Activated CD8-positive, alpha-beta memory T cell treated with anti-CD3 and anti-CD28 coated beads, Interleukin-2, amount 50 U/mL, for 24 hours (primary cell): ENCODE measurements around the gene PGM3.

Experiments
- DNase-seq: peaks from one replicate; pipeline ENCODE4 v3.0.0-alpha.2; 2020; ENCODE audit errors: extremely low read depth

PGM3 gene

DNA sequence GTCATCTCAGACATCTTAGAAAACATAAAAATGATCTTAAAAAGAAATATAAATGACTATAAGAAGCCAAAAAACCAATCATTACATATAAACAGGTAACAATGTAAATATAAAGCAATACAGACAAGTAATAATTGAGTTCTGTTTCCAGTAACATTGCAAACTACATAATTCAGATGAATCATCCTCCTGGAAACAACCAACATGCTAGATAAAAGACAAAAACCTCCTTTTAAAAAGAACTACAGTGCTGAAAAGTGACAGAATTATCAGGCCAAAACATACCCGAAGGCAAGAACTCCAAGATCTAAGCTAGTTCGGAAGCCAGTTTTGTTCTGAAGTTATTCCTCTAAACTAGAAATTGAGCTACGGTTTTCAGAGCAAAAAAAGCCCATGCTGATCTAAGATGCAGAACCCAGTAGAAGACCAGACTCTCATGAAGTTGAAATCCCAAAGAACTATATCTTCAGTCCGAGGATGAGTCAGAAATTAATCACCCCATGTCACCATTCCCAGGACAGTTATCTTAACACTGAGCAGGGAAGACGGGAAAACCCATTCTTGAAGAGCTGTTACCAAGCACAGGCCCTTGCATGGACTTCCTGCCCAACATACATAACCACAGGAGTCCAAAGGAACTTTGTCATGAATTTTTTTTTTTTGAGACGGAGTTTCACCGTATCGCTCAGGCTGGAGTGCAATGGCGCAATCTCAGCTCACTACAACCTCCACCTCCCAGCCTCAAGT, 9.8 kb downstream of the PGM3 start:
- DNase-seq: no peak

DNA sequence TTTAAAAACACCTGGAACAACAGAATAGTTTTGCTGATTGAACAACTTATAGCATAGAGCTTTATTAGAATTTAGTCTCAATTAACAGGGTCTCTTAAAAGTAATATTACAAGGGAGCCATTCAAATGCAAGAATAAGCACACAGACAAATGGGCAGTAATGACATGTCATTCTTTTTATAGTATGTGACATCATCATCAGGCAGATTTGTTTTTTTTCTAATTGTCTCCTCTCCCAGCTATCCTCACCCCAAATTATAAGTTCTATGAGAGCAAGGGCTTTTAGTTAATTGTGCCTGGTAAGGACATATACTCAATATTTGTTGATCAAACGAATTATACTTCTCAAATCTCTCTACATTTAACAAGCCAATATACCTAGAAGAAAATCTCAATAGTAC, 11.0 kb downstream of the PGM3 start:
- no peak for DNase-seq

DNA sequence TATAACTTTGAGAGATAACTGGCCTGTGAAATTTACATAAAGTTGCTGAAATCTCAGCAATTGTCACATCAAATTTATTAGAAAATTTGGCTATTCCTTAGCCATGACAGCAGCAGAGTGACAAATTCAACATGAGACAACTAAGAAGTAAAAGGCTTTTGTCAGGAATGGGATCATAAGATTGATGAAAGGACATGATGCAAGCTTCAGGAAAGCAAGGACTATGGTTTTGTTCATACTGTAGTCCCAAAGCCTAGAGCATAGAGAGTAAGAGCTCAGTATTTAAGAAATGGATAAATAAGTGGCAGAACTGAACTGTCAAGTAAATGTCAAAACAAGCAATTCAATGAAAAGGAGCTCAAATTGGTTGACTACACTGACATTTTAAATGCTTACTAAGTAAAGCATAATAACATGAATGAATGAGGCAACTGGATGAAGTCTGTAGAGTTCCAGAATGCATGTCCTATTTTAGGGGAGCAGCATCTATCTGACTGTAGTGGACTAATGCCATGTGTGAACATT, 12.6 kb downstream of the PGM3 start:
- DNase-seq: no peak

DNA sequence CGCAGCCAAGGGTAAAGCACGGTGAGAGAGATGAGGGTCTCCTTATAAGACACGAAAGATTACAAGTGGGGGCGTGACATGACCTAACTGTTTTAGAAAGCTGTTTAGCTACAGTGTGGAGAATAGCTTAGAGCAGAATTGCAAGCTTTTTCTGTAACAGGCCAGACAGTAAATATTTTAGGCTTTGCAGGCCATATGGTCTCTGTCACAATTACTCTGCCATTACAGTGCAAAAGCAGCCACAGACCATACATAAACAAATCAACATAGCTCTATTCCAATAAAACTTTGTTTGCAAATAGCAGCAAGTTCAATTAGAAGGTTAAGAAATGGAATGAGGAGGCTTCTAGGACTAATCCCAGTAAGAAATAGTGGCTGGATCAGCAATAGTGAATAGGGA, 16.8 kb downstream of the PGM3 start:
- DNase-seq: no peak

DNA sequence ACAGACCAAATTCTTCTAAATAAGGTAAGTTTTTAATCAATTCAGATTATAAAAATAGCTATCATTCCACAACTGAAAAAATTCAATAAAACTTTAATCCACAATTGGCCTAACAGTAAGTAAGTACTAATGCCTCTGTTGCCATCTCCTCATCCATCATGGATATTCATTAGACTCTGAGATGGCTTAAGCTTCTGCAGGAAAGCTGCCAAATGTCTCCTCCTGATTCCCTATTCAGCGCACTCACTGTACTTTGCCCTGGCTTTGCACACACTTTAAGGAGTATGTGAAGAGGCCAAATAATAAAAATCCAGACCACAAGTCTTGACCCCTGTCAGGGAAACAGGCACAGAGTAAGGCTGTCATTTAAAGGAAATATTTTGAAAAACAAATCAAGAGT, 23.6 kb downstream of the PGM3 start:
- DNase-seq: no peak

DNA sequence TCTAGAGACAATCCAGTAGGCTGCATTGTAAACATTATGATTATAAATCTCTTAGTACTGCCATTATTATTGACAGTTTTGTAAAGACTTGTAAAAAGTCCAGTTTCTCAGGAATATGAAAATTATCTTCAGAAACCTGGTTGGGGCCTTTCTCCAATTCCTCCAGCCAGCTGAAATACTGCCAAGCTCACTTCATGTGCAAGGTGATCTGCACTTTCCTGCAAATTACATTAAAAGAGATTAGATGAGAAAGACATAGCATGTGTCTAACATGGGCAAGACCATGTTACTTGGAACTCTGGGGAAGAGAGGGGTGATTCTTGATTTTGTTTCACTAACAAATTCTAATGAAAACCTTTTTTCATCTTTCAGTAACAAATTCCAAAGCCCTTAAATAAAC, 24.0 kb downstream of the PGM3 start:
- no peak for DNase-seq

DNA sequence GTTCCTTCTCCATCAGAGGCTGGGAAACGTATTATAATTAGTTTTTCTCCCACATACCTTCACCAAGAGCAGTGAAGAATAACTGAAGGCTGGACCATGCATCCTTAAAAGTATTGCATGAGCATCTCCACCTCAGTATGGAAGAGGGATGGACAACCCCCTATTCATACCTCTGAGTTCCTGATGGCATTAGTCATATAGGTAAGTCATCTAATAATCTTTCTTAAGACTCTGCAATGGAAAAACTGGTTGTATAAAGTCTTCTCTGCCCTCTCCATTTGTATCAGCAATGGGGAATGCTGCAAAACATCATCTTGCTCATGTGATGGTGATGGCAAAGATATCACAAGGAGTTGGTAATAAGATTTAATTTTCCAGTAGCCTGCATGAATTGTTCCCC, 24.5 kb downstream of the PGM3 start:
- no peak for DNase-seq

DNA sequence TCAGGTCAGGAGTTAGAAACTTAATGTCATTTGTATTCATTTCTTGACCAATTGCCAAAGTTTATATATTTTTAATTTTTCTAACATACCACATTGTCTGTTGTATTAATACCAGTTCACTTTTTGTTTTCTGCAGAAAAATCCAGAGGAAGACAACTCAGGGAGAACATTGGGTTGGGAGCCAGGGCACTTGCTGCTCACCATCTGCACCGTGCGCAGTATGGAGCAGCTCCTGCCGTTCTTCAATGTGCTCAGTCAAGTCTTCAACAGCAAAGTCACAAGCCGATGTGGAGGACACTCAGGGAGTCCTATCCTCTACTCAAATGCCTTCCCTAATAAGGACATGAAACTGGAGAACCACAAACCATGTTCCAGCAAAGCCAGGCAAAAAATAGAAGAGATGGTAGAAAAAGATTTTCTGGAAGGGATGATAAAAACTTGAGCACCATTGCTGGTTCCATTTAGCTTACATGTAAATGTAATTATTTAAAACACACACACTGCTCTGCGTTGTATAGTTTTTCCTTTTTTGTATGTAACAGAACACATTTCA, 25.3 kb downstream of the PGM3 start:
- no peak for DNase-seq

DNA sequence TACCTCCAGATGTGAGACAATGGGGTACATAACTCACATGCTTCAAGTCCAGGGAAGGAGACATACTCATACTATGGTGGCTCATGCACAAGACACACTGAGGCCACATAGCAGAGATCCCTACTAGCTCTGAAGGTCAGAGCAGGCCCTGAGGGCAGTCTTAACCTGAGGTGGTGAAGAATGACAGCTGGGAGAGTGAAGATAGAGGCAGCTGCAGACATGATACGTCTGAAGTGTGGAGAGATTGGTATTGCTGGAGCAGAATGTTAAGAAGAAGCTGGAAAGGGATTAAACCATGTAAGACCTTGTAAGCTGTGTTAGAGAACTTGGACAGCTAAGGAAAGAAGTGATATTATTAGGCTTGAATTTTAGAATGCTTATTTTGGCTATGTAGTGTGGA, 32.9 kb downstream of the PGM3 start:
- no peak for DNase-seq

DNA sequence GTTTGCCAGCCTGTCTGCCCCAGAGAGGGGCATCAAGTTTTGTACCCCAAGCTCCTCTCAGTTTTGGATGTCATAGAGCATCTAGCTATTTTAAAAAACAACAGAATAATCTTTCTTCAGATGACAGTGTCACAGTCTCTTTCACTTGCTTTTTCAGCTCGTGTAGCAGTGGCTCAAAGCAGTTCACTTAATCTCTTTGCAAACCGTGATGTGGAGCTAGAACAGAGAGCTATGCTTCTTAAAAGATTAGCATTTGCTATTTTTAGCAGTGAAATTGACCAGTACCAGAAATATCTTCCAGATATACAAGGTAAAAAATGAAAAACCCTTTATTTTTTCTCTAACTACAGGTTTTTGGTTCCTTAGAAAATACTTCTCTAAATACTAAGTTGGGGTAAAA, 37.3 kb downstream of the PGM3 start:
- no peak for DNase-seq

DNA sequence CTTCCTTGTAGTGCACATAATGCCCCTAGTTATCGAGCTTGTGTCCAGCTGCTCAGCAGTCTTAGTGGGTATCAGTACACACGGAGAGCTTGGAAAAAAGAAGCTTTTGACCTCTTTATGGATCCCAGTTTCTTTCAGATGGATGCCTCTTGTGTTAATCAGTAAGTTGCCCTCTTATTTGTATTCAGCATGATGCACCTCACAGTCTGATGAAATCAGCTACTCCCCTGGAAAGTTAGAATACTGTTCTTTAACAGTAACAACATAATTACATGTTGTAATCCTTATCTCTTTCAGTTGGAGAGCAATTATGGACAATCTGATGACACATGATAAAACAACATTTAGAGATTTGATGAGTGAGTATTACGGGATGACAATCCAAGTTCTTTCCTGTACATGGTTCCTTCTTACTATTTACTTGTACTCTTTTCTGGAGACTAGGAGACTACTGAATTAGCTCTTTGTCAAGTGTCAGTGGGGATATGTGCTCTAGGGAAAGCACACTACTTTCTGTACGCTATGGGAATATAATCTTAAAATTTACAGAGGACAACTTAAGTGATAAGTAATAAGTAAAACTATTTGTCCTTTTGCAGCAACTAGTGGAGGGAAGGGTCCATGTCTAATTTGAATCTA, 39.1 kb downstream of the PGM3 start:
- DNase-seq: no peak

DNA sequence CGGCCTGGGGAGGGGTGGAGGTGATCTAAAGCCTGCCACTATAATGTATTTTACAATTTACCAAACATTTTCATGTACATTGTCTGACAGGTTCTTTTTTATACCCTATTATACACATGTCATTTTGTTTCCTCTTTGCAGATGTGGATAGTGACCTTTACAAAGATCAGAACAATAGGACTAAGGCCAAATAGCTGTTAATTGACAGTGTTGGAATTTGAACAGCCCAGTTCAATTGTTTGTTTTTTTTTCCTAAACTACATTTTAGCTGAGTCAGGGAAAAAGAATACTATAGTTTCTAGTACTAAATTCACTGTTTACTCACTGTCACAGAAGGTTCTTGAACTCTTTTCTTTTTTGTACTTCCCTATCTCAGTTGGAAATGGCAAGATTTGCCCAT, 40.2 kb downstream of the PGM3 start:
- DNase-seq: no peak

DNA sequence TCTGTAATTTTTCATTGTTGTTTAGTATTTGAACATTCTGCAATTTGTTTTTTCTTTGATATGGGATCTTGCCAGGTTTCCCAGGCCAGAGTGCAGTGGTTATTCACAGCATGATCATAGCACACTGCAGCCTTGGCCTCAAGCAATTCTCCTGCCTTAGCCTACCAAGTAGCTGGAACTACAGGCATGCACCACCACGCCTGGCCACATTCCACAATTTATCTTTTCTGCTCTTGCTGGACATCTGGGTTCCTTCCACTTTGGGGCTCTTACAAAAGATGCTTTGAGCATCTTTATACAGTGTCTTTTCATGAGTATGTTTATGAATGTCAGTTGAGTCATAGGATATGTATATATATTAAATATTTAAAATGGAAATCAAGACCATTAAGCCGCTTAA, 42.0 kb downstream of the PGM3 start:
- no peak for DNase-seq

DNA sequence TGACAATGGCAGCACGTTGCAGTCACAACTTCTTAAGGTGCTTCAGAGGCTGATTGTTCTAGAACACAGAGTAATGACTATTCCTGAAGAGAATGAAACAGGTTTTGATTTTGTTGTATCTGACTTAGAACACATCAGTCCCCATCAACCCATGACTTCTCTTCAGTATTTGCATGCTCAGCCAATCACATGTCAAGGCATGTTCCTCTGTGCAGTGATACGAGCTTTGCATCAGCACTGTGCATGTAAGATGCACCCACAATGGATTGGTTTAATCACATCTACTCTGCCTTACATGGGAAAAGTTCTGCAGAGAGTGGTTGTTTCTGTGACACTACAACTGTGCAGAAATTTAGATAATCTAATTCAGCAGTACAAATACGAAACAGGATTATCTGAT, 54.3 kb downstream of the PGM3 start:
- DNase-seq: no peak

DNA sequence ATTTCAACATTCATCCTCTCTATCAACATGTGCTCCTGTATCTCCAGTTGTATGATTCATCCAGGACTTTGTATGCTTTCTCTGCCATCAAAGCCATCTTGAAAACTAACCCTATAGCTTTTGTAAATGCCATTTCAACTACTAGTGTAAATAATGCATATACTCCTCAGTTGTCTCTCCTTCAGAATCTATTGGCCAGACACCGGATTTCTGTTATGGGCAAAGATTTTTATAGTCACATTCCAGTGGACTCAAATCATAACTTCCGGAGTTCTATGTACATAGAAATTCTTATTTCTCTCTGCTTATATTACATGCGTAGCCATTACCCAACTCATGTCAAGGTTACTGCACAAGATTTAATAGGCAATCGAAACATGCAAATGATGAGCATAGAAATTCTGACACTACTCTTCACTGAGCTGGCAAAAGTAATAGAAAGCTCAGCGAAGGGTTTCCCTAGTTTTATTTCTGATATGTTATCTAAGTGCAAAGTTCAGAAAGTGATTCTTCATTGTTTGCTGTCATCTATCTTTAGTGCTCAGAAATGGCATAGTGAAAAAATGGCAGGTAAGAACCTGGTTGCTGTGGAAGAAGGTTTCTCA, 54.8 kb downstream of the PGM3 start:
- no peak for DNase-seq

DNA sequence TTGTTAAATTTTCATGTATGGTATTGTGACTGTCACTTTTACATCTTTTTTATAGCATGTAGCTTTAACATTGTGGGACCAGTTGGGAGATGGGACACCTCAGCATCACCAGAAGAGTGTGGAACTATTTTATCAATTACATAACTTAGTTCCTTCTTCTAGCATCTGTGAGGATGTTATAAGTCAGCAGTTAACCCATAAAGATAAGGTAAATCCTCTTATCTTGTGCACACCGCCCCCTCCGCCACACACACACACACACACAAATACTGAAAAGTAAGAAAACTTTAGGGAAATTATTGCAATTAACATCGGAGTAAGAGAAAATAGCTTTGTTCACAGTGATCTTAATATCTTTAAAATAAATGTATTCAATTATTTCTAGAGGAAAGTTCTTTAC, 60.9 kb downstream of the PGM3 start:
- DNase-seq: no peak

DNA sequence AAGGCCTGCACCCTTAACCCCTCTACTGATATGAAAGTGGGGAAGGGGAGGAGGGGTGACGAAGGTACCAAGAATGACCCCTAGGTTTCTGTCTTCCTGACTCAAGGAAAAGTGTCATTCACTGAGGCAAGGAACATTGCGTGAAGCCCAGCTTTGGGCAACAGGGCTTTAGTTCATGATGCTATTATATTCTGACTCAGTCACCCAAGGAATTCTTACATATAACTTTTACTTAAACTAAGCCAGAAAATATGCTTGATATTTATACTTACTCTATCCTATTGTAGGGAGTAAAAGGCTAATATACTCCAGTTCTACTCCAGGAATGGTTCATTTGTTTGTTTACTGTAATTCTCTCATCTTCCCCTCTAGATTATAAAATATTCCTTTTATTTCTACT, 65.1 kb downstream of the PGM3 start:
- DNase-seq: no peak

DNA sequence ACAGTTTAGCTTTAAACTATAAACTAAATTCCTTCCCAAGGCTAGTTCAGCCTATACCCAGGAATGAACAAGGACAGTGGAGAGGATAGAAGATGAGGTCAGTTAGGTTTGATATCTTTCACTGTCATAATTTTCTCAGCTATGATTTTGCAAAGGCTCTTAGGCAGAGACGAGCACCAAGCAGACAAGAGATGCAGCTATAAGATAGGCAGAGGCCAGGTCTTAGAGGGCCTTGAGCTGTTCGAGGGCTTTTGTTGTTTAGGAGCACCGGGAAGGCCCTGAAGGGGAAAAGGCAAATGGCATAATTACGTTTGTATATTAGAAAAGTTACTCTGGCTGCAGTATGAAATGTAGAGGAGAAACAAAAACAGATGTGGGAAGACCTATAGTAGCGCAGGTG, 65.8 kb downstream of the PGM3 start:
- DNase-seq: no peak

DNA sequence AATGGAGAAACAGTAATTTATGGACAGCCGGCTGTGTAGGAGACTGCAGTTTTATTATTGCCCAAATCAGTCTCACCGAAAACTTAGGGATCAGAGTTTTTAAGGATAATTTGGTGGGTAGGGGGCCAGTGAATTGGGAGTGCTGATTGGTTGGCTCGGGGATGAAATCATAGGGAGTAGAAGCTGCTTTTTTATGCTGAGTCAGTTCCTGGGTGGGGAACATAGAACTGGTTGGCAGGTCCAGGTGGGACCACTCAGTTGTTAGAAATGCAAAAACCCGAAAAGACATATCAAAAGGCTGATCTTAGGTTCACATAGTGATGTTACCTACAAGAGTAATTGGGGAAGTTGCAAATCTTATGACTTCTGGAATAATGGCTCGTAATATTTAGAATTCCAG, 66.3 kb downstream of the PGM3 start:
- DNase-seq: no peak

DNA sequence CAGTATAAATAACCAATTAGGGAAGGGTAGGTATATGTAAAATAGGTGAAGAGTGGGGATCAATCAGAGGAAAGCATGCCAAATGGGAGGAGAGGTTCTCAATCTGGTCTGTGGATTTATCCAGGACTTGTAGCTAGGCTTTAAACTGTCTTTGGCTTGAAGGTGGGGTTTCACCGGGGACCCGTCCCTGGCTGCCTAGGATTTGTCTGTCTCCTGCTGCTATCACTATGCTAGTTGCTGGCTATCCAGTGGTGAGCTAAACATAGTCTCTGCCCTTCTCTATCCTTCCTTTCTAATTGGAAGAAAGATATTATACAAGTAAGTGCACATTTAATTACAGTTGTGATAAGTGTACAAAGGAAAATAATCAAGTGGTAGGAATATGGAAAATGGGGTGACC, 66.8 kb downstream of the PGM3 start:
- DNase-seq: no peak

DNA sequence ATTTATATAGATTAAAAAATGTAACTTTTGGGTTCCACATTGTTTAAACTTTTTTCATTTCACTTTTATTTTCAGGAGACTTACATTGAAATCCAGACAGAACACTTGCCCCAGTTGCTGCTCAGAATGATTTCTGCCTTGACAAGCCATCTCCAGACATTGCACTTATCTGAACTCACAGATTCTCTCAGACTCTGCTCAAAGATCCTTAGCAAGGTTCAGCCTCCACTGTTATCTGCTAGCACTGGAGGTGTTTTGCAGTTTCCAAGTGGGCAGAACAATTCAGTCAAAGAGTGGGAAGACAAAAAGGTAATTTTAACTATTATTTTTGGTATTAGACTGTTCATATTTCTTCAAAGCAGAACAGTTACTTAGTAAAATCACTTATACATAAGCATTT, 67.6 kb downstream of the PGM3 start:
- no peak for DNase-seq

DNA sequence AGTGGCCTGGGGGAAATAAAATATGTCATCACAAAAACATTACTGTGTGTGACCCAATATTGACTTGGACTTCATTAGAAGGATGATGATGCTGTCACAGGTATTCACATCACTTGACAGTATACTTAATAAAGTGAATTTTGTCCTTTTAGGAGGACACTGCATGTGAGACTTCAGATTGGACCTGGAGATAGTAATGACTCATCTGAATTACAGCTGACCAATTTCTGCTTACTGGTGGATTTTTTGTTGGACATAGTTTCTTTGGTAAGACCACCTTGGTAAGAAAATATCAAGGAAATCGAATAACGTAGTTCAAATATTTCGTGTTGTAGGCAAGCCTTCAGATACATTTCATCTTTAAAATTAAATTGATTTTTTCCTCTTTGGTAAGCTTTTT, 68.5 kb downstream of the PGM3 start:
- no peak for DNase-seq

DNA sequence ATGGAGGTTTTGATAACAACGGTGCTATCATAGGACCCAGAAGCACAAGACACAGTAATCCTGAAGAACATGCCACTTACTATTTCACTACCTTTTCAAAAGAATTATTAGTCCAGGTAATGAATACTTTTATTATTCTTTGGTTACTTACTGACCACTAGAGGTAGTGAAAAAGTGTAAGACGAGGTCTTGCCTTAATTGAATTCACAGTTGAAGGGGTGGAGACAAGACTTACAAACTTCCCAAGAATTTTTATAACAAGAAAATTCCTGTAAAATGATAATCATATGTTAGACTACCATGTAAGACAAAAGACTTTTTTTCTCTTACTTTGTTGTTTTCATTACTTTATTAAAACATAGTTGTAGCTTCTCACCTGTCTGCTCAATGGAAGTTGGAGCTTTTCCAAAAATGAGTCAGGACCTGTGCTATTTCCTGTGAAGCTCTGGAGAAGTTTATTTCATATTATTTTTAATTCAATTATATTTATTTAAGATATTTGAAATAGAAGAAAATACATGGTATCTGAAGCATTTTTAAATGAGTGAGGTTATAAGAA, 73.2 kb downstream of the PGM3 start:
- DNase-seq: no peak
